Subcutaneous abdominal adipose tissue (tissue), 5 donors: Measurements from ENCODE around the gene PAFAH2.

ENCODE experiments used
- H3K27ac ChIP-seq: one replicate; pipeline ENCODE4 v1.7.0; 2013; ENCODE audit warnings: low read depth, mild to moderate bottlenecking, inconsistent platforms, low read length, moderate library complexity
- H3K27me3 ChIP-seq, 5 donors: one replicate each; pipeline ENCODE4 v1.7.0; 2013; ENCODE audit warnings: low read length in 5 of 5, inconsistent platforms in 1 of 5; ENCODE audit not compliant: control insufficient read depth in 5 of 5, insufficient read depth in 4 of 5
- H3K36me3 ChIP-seq, 5 donors: one replicate each; pipeline ENCODE4 v1.7.0; 2013; ENCODE audit warnings: low read length in 5 of 5; ENCODE audit not compliant: control insufficient read depth in 5 of 5, insufficient read depth in 5 of 5
- H3K4me1 ChIP-seq, 5 donors: one replicate each; pipeline ENCODE4 v1.7.0; 2013; ENCODE audit warnings: low read length in 5 of 5, mild to moderate bottlenecking in 3 of 5, moderate library complexity in 1 of 5; ENCODE audit not compliant: control insufficient read depth in 5 of 5, insufficient read depth in 5 of 5
- H3K4me3 ChIP-seq, 5 donors: one replicate each; pipeline ENCODE4 v1.7.0; 2013; ENCODE audit warnings: low read length in 5 of 5, low read depth in 1 of 5
- H3K9ac ChIP-seq, 5 donors: one replicate each; pipeline ENCODE4 v1.7.0; 2013; ENCODE audit warnings: low read length in 5 of 5, mild to moderate bottlenecking in 4 of 5, moderate library complexity in 3 of 5
- H3K9me3 ChIP-seq, 5 donors: one replicate each; pipeline ENCODE4 v1.7.0; 2013; ENCODE audit warnings: low read length in 5 of 5; ENCODE audit not compliant: control insufficient read depth in 5 of 5
- donor health status: healthy.
- donor health status: healthy.
- donor health status: healthy.
- donor health status: healthy.
- donor health status: healthy.

The PAFAH2 gene

DNA sequence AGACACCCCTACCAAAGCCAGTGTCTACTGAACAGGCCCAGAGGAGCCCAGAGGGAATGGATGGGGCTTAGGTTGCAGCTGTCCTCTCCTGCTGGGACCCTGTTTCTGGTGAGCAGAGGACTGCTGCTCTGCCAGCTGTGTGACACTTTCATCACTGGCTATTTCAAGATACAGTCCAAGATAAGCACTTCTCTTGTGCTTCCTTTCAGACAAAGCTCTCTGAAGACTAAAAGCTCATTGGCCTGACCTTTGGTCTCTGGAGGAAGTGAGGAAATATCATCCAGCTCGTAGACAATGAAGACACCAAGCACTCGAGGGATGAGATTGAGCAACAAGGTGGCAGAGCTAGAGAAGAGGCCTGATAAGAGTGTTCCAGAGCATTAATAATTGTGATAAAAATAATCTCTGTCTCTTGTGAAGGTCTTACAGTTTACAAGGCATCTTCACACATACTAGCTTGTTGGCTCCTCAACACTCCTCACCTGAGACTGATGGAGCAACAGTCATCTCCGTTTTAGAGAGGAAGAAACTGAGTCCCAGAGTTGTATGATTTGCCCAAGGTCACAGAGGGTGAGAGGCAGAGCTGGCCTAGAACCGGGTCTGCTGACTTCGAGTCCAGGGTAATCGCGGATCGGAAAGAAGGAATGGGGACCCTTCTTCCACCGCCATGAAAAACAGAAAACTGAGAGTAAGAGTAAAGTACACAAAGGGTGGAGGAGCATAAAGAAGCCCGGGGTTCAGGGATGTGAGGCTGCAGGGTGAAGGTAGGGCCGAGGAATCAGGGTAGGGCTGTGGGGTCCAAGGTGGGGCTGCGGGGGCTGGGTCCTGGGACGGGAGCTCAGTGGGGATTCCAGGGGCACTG lies 666 bp downstream of the PAFAH2 start:
- H3K36me3 ChIP-seq, result peaks cover 0 to 3% (median 0%) of the 10 kb centered on the region in 5 donors
- H3K4me1 ChIP-seq, result peaks cover 8 to 24% (median 20%) of the 10 kb centered on the region in 5 donors
- peak overlapping the region; percentile 72 to 87 (median 78) for H3K4me3 ChIP-seq
- no peaks in the 10 kb centered on the region for H3K27me3 ChIP-seq
- H3K27ac ChIP-seq, result peak overlapping the region; percentile 92
- H3K9me3 ChIP-seq, result no peaks in the 10 kb centered on the region
- peak overlapping the region; percentile 65 to 90 (median 88) for H3K9ac ChIP-seq

DNA sequence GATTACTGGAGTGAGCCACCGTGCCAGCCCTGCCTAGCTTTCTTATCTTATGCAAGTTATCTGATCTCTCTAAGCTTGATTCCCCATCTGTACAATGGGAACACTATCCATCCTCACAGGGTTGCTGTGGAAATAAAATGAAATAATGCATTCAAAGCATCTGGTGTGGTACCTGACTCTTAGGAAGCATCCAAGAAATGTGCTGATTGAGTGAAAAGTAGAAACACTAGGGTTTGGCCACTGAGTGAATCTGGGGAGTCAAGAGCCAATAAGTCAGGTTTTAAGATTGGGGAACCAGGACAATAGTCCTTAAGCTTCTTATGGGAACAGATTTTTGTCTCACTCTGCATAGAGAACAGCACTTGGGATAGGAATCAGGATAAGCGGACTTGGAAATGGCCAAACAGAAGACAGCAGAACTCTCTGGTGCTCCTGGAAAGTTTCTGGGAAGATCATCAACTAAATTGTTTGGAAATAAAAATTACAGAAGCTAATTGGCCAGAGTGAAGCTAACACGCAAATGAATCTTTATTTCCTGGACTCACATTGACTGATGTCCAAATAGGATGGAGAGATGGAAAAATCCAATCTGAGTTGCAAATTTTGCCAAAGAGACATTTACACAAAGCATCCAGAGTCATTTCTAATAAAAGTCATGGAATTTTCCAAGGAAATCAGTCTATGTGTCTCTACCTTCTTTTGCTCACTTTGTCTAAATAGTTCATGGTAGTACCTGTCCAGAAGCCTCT lies 3.3 kb downstream of the PAFAH2 start:
- no peaks in the 10 kb centered on the region for H3K27me3 ChIP-seq
- no peaks in the 10 kb centered on the region for H3K9me3 ChIP-seq
- H3K4me3 ChIP-seq, result no peak overlapping the region
- H3K4me1 ChIP-seq, result peaks cover 14 to 42% (median 35%) of the 10 kb centered on the region in 5 donors
- no peak overlapping the region for H3K27ac ChIP-seq
- no peak overlapping the region for H3K9ac ChIP-seq
- peaks cover 0 to 3% (median 0%) of the 10 kb centered on the region in 5 donors for H3K36me3 ChIP-seq

- Histone ChIP-seq H3K27ac (no peak overlapping the region), H3K9me3 (no peaks in the 10 kb centered on the region), H3K9ac (peak overlapping the region in 1 of 5 donors; percentile 41), H3K27me3 (no peaks in the 10 kb centered on the region), H3K4me3 (no peak overlapping the region), H3K36me3 (peaks cover 0 to 3% (median 0%) of the 10 kb centered on the region in 5 donors), H3K4me1 (peaks cover 17 to 49% (median 40%) of the 10 kb centered on the region in 5 donors)
Observed at GRCh38 chr1:25993197-25993951, 4.5 kb downstream of the PAFAH2 start.

- no peak overlapping the region for H3K4me3 ChIP-seq
- no peaks in the 10 kb centered on the region for H3K9me3 ChIP-seq
- peaks cover 0 to 5% (median 0%) of the 10 kb centered on the region in 5 donors for H3K36me3 ChIP-seq
- no peaks in the 10 kb centered on the region for H3K27me3 ChIP-seq
- no peak overlapping the region for H3K9ac ChIP-seq
- H3K27ac ChIP-seq, result no peak overlapping the region
- peaks cover 13 to 48% (median 41%) of the 10 kb centered on the region in 5 donors for H3K4me1 ChIP-seq
Observed at GRCh38 chr1:25992689-25993171, 5.1 kb downstream of the PAFAH2 start.

GRCh38 chr1:25991937-25992688 lies 5.8 kb downstream of the PAFAH2 start:
- H3K9ac ChIP-seq, result no peak overlapping the region
- peaks cover 0 to 11% (median 3%) of the 10 kb centered on the region in 5 donors for H3K36me3 ChIP-seq
- peaks cover 12 to 44% (median 35%) of the 10 kb centered on the region in 5 donors for H3K4me1 ChIP-seq
- no peaks in the 10 kb centered on the region for H3K9me3 ChIP-seq
- H3K27ac ChIP-seq, result no peak overlapping the region
- H3K27me3 ChIP-seq, result no peaks in the 10 kb centered on the region
- no peak overlapping the region for H3K4me3 ChIP-seq

- Histone ChIP-seq H3K9ac (peak overlapping the region in 4 of 5 donors; percentile 29 to 71 (median 52)), H3K27me3 (no peaks in the 10 kb centered on the region), H3K4me1 (peaks cover 10 to 37% (median 28%) of the 10 kb centered on the region in 5 donors), H3K4me3 (peak overlapping the region in 4 of 5 donors; percentile 37 to 59 (median 44)), H3K27ac (peak overlapping the region; percentile 52), H3K9me3 (no peaks in the 10 kb centered on the region), H3K36me3 (peaks cover 0 to 15% (median 5%) of the 10 kb centered on the region in 5 donors)
Observed at GRCh38 chr1:25990702-25991395, 7.0 kb downstream of the PAFAH2 start.

GRCh38 chr1:25990251-25990650 lies 7.6 kb downstream of the PAFAH2 start:
- Histone ChIP-seq H3K9me3 (no peaks in the 10 kb centered on the region), H3K36me3 (peaks cover 6 to 20% (median 11%) of the 10 kb centered on the region in 5 donors), H3K27me3 (no peaks in the 10 kb centered on the region), H3K9ac (peak overlapping the region; percentile 29 to 71 (median 62)), H3K4me3 (peak overlapping the region in 4 of 5 donors; percentile 37 to 59 (median 44)), H3K4me1 (peaks cover 10 to 37% (median 28%) of the 10 kb centered on the region in 5 donors), H3K27ac (peak overlapping the region; percentile 52)

DNA sequence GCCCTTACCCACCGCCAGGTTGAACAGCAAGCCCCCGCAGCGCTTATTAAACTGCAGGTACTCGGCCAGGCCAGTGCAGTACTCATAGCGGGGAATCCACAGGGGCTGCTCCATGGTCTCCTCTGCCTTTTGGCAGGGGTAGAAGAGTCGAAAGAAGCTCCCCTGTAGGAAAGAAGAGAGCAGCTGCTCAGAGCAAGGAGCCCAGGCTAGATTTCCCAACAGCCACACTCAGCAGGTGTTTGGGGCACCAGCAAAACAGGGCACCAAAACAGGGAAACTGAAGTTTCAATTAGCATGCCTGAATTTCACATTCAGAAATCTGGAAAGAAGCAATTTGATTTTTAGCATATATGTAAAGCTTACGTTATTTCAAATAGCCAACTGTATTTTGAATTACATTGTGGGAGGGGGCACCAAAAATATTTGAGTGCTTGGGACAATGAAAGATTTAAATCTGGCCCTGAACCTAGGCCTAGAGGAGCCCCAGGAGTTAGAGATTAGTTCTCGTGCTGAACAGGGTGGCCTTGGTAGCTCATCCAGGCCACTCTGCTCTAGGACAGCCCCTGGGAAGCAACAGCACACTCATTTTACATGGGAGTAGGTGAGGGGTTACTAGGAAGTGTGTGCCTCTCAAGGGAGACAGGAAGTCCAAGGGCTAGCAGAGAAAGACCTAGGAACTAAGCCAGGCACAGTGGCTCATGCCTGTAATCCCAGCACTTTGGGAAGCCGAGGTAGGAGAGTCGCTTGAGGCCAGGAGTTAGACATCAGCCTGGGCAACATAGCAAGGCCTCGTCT lies 8.2 kb downstream of the PAFAH2 start:
- no peaks in the 10 kb centered on the region for H3K27me3 ChIP-seq
- H3K4me1 ChIP-seq, result peaks cover 10 to 40% (median 28%) of the 10 kb centered on the region in 5 donors
- H3K27ac ChIP-seq, result peak overlapping the region; percentile 56
- H3K9me3 ChIP-seq, result no peaks in the 10 kb centered on the region
- H3K4me3 ChIP-seq, result peak overlapping the region in 4 of 5 donors; percentile 9 to 47 (median 40)
- H3K9ac ChIP-seq, result peak overlapping the region in 4 of 5 donors; percentile 42 to 71 (median 62)
- H3K36me3 ChIP-seq, result peaks cover 9 to 24% (median 13%) of the 10 kb centered on the region in 5 donors
